Thoracic aorta (tissue), 2 donors: ENCODE results near the gene CISD3. TPM values are rescaled to one million over a fixed set of nuclear protein-coding genes. Genes with fewer than 3 reads are reported as not detected.

ENCODE experiments used
- ATAC-seq: fragments of 150-250 bp; one replicate; pipeline ENCODE4 v1.8.0; 2017; ENCODE audit warnings: low read depth; ENCODE audit not compliant: insufficient number of reproducible peaks, low FRiP score
- DNase-seq: peaks from one replicate; pipeline ENCODE4 v3.0.0-alpha.2; 2020; ENCODE audit warnings: low spot score
- H3K27ac ChIP-seq, 2 donors: fragments of 200-600 bp; sonication (generic); 1 replicate in 1 of 2; 2 replicates in 1 of 2; pipeline ENCODE4 v1.5.1; 2016; ENCODE audit warnings: mild to moderate bottlenecking in 2 of 2, moderate library complexity in 2 of 2
- H3K27me3 ChIP-seq: fragments of 200-600 bp; sonication (generic); replicated peaks from 2 replicates; pipeline ENCODE4 v1.6.0; 2016; ENCODE audit warnings: mild to moderate bottlenecking; ENCODE audit not compliant: insufficient read depth
- H3K36me3 ChIP-seq: fragments of 200-600 bp; sonication (generic); one replicate; pipeline ENCODE4 v1.5.1; 2016
- H3K4me1 ChIP-seq, 2 donors: fragments of 200-600 bp; sonication (generic); 1 replicate in 1 of 2; 2 replicates in 1 of 2; pipeline versions ENCODE4 v1.5.1 to v1.6.0; 2016; ENCODE audit warnings: low read depth in 2 of 2, mild to moderate bottlenecking in 1 of 2; ENCODE audit not compliant: control insufficient read depth in 1 of 2
- H3K4me3 ChIP-seq: fragments of 200-600 bp; sonication (generic); 2 replicates; pipeline ENCODE4 v1.5.1; 2016; ENCODE audit warnings: mild to moderate bottlenecking
- H3K9me3 ChIP-seq: fragments of 200-600 bp; sonication (generic); 2 replicates; pipeline ENCODE4 v1.5.1; 2016
- total RNA-seq, 2 donors: library from RNA; depleted of rRNA; stranded (reverse); fragments of >200 nt; gene quantifications; one replicate each; pipeline versions ENCODE4 v1.1.0 to v1.2.3, GENCODE V29; 2016
- TF ChIP-seq, protein P1 (sequence below): fragments of 200-600 bp; sonication (generic); IDR thresholded peaks from one replicate; pipeline ENCODE4 v1.5.1; 2019; ENCODE audit warnings: antibody characterized with exemption

Gene CISD3
- total RNA-seq, 2 donors from 2014 or later, result 9.3 to 9.6 TPM

DNA sequence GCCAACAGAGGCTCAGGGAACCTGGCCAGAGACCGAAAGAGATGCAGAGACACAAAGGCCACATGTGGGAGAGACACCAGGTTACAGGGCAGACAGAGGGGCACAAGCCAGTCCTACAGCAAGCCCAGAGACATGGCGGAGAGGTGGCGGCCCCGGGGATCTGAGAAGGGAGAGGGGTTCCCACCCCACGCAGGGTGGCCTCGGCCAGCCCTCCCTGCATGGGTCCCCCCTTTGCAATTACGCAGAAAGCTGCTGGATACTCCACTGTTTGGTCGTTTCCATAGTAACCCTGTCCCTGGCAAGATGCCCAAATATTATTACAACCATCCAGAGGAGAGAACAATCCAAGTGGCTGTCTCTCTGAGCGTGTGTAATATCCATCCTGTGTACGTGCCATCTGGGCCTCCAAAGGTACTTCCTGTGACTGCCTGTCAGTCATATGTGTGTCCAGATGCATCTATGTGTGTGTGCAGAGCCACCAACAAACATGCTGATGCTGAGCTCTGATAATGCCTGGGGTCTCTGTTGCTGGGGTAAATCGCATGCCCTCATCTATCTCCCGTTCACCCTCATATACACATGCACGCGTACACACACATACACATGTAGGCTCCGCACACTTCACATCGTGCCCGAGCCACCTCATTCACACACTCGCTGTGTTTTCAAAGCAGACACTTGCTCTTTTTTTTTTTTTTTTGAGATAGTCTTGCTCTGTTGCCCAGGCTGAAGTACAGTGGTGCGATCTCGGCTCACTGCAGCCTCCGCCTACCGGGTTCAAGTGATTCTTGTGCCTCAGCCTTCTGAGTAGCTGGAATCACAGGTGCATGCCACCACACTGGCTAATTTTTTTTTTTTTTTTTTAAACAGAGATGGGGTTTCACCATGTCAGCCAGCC is 12.5 kb downstream of the CISD3 start:
- peak; percentile 58 for ATAC-seq
- TF ChIP-seq, protein P1, sequence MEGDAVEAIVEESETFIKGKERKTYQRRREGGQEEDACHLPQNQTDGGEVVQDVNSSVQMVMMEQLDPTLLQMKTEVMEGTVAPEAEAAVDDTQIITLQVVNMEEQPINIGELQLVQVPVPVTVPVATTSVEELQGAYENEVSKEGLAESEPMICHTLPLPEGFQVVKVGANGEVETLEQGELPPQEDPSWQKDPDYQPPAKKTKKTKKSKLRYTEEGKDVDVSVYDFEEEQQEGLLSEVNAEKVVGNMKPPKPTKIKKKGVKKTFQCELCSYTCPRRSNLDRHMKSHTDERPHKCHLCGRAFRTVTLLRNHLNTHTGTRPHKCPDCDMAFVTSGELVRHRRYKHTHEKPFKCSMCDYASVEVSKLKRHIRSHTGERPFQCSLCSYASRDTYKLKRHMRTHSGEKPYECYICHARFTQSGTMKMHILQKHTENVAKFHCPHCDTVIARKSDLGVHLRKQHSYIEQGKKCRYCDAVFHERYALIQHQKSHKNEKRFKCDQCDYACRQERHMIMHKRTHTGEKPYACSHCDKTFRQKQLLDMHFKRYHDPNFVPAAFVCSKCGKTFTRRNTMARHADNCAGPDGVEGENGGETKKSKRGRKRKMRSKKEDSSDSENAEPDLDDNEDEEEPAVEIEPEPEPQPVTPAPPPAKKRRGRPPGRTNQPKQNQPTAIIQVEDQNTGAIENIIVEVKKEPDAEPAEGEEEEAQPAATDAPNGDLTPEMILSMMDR, result no peak
- Histone ChIP-seq H3K4me3 (peak overlapping the region; percentile 35), H3K27ac (peak overlapping the region; percentile 73 to 86), H3K36me3 (peaks cover 24% of the 10 kb centered on the region), H3K27me3 (no peaks in the 10 kb centered on the region), H3K4me1 (peaks cover 14 to 46% of the 10 kb centered on the region in 2 donors), H3K9me3 (no peaks in the 10 kb centered on the region)
- peak; percentile 54 for DNase-seq

DNA sequence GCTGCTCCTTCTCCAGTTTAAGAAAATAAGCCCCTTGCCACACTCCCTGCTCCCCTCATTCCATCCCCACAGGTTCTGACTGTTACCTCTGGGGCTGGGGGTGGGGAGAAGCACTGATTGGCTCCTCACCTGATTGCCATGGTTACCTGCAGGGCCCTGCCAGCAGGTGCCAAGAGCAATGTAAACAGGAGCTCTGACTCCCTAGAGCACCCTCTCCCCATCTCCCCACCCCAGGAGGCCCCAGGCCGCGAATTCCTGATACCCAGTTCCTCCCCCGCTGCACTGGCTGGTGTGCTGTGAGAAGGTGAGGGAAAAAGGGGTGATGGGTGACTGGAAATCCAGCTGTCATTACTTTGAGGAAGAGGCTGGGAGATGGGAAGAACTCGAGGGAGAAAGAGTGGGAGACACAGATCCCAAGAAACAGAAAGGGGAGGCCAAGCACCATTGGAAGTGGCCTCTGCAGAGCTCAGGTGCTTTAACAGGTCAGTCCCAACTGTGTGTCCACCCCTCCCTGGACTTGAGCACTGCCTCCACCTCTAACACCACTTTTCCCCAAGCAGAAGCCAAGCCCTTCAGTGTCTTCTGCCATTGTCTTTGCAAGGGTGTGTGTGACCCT is 13.5 kb downstream of the CISD3 start:
- TF ChIP-seq, protein P1, result no peak
- ATAC-seq (no peak), DNase-seq (no peak)
- peaks cover 16% of the 10 kb centered on the region for H3K36me3 ChIP-seq
- H3K27ac ChIP-seq, result peak overlapping the region in 1 of 2 donors; percentile 60
- no peak overlapping the region for H3K4me3 ChIP-seq
- no peaks in the 10 kb centered on the region for H3K27me3 ChIP-seq
- H3K4me1 ChIP-seq, result peaks cover 14 to 46% of the 10 kb centered on the region in 2 donors
- H3K9me3 ChIP-seq, result no peaks in the 10 kb centered on the region

DNA sequence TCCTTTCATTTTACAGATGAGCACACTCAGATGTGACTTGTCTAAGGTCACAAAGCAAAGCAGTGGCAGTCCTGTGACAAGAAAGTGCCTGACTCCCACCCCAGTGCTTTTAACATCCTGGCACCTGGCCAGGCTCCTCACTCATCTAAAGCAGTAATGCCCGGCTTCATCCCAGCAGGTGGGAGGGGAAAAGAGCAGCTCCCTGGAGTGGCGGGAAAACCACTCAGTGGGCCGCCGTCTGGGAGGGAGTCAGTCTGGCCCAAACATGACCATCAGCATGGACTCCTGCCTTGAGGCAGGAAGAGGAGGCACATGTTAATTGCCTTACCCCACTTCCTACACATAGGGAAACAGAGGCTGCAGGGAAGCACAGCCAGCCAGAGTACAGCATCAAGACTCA is 15.4 kb downstream of the CISD3 start:
- H3K4me3 ChIP-seq, result no peak overlapping the region
- DNase-seq (no peak), ATAC-seq (no peak)
- peaks cover 14 to 54% of the 10 kb centered on the region in 2 donors for H3K4me1 ChIP-seq
- TF ChIP-seq, protein P1, result no peak
- no peaks in the 10 kb centered on the region for H3K9me3 ChIP-seq
- H3K27me3 ChIP-seq, result no peaks in the 10 kb centered on the region
- H3K36me3 ChIP-seq, result no peaks in the 10 kb centered on the region
- no peak overlapping the region for H3K27ac ChIP-seq

DNA sequence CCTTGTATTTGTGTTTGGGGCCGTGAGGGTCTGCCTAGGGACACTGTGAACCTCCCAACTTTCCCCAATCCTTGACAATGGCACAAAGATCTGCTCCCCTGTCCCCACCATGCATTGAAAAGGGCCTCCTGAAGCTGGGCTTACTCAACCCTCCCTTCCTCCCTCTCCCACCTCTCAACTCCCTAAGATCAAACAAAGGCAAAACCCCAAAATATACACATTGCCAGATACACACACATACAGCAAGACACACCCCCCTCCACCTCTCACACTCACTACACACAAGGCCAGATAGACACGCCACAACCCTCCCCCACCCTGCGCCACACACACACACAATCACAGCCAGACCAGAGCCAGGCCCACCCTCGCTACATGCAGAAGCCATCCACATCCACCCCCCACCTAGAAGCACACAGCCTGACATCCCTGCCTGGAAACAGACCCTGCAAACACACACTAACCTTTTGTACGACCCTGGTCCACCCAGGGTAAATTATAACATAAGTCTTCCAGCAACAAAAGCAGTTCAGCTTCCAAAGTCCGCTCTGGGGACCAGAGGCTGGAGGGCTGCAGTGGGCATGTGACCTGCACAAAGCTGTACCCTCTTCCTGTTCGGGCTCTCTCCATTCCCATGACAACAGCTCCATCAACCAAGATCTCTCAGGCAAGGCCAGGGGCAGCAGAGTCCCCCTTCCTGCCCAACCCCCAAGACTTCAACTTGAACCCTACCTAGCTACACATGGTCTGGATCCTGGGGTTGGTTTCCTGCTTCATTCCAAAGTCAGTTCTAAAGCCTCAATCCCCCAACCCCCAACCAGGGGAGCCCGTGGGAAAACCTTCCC is 16.1 kb downstream of the CISD3 start:
- H3K4me1 ChIP-seq, result peaks cover 15 to 54% of the 10 kb centered on the region in 2 donors
- no peaks in the 10 kb centered on the region for H3K9me3 ChIP-seq
- H3K4me3 ChIP-seq, result peak overlapping the region; percentile 92
- no peak for DNase-seq
- H3K27me3 ChIP-seq, result no peaks in the 10 kb centered on the region
- peak overlapping the region in 1 of 2 donors; percentile 74 for H3K27ac ChIP-seq
- no peaks in the 10 kb centered on the region for H3K36me3 ChIP-seq
- TF ChIP-seq, protein P1, result no peak
- ATAC-seq, result no peak
